Endothelial cell of umbilical vein (primary cell): ENCODE data around the gene ARL6IP4.

Experiments used
- CTCF ChIP-seq, 2 donors: IDR thresholded peaks; 1 replicate in 1 of 2; 2 replicates in 1 of 2; pipeline ENCODE4 v1.5.1; 2011; ENCODE audit warnings: low read length in 2 of 2, mild to moderate bottlenecking in 2 of 2, moderate library complexity in 2 of 2, control low read depth in 1 of 2, inconsistent platforms in 1 of 2, low read depth in 1 of 2; ENCODE audit not compliant: insufficient read depth in 1 of 2; ENCODE audit errors: extremely low read depth in 1 of 2
- EZH2 ChIP-seq: IDR thresholded peaks from 2 replicates; pipeline ENCODE4 v1.6.1; 2012; ENCODE audit warnings: borderline replicate concordance, low read depth, mild to moderate bottlenecking, moderate library complexity, low read length, inconsistent platforms; ENCODE audit not compliant: severe bottlenecking
- FOS ChIP-seq: IDR thresholded peaks from 2 replicates; pipeline ENCODE4 v1.6.1; 2011; ENCODE audit warnings: mild to moderate bottlenecking, low read length, moderate library complexity, borderline replicate concordance; ENCODE audit not compliant: insufficient read depth
- MAX ChIP-seq: IDR thresholded peaks from 2 replicates; pipeline ENCODE4 v1.6.1; 2011; ENCODE audit not compliant: insufficient read depth, insufficient read length
- POLR2A ChIP-seq: IDR thresholded peaks from 2 replicates; pipeline ENCODE4 v1.6.1; 2012; ENCODE audit warnings: low read depth, mild to moderate bottlenecking, control low read depth, low read length

GRCh38 chr12:122944605-122945592 is 35.6 kb upstream of the ARL6IP4 start:
- TF ChIP-seq CTCF (IDR thresholded peaks at IDR 0.05; ENCODE audit: extremely low read depth in 1 of 2, insufficient read depth in 1 of 2, low read depth in 1 of 2, low read length in 2 of 2) (no peak), POLR2A (no peak), EZH2 (no peak), MAX (no peak), FOS (no peak)
